ENCODE results near the gene ADD1.
A peak's percentile ranks its signal among the peaks of the same experiment; 100 is the strongest.

The ADD1 gene

DNA sequence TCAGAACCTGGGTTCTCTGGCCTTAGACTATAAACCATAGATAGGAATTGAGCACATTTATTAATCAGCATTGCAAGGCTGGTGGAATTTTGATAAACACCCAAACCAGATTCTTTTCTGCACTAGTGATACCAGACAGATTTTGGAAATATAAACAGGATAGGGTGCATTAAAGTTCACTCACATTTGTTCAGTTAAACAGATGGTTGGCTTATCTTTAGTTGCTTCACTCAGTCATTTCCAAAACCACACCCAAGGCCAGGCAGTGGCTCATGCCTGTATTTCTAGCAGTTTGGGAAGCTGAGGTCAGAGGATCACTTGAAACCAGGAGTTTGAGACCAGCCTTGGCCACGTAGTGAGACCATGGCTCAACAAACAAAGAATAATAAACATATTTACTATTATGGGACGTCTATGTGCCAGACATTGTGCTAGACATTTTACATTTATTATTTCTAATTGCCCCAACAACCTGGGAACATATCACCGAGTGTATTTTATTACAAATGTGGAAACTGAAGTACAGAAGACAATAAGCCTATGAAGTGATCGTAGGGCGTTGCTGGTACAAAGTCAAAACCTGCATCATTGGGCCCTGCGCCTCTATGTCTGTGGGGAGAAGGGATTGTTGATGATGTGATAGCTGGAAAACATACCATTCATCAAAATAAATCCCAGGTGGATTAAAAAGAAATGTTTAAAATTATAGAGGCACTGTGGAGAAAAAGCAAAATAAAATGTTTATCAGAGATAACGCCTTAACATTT is 15.0 kb downstream of the ADD1 start:
- DNase-seq (ENCODE audit: extremely low read depth in 1 of 2, low read depth in 1 of 2), result no peak

DNA sequence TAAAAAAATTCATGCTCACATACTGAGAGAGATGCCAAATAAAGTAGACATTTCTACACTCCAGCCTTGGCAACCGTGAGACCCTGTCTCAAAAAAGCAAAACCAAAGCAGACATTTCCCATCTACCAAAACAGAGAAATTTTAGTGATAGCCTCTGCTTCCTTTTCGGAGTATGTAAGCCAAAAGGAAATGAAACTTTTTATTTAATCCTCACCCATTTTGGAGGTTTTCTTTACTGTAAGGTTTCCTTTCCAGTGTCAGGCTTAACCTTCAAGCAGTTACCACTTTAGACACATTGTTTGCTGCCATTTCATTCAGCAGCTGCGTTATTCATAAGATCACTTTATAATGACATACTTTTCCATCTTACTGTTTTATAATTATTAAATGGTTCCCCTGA is 15.9 kb downstream of the ADD1 start:
- DNase-seq (ENCODE audit: extremely low read depth in 1 of 2, low read depth in 1 of 2), result no peak

DNA sequence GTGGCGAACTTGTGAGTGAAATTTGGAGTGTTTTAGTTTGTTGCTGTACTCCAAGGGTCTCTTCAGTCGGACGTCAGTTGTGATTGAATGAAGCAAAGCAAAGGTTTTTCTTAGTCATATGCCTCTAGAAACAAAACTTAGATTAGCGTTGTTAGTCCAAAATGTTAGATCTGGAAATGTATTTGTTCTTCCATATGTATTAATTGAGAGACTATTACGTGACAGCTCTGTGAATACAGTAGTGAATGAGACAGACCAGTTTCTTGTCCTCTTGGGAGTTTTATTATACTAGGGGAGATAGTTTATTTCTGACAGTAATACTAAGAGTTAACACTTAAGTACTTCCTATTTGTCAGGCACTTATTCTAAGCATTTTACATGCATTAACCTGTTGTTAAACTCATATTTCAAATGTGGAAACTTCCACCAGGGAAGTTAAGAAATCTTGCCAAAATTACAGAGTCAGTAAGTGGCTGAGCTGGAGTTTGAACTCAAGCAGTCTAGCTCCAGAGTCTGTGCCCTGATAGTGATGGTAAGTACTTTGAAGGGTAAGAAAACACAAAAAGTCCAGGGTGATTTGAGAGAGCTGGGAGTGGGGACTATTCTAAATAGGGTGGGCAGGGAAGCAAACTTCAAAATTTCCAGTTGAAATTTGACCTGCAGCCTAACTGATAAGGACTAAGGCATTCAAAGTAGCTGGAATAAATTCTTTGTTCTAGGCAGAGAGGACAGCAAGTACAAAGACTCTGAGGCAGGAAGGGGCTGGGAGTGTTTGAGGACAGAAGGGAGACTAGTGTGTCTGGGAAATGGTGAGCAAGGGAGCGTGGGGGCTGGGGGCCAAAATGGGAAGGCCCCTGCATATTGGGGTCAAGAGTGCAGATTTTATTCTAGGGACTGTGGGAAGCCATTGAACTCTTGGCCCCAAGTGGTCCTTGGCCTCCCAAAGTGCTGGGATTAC is 17.0 kb downstream of the ADD1 start:
- DNase-seq (ENCODE audit: extremely low read depth in 1 of 2, low read depth in 1 of 2), result no peak

DNA sequence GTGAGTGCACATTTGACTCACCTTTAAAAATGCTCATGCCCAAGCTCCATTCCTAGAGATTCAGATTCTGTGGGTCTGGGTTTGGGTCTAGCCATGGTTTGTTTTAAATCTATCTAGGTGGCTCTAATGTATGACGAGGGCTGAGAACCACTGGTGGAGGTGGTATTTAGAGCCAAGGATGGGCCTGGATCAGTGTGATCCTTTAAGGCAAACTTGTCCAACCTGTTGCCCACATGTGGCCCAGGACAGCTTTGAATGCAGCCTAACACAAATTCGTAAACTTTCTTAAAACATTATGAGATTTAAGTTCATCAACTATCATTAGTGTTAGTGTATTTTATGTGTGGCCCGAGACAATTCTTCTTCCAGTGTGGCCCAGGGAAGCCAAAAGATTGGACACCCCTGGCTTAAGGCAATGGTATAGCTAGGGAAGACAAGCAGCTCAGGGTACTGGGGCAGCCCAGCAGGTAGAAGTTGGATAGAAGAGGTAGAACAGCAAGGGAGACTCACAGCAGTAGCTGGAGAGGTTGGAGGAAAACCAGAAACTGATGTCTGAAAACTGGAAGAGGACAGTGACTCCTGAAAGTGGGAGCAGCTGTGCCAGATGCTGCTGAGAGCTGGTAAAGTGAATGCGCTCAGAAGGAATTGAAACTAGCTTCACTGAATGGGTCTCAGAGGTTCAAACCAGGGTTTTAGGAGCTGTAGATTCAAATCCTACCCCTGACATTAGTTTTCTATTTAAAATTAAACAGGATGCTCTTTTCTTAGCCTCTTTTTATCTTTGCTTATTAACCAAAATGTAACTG is 18.2 kb downstream of the ADD1 start:
- DNase-seq (ENCODE audit: extremely low read depth in 1 of 2, low read depth in 1 of 2), result no peak

DNA sequence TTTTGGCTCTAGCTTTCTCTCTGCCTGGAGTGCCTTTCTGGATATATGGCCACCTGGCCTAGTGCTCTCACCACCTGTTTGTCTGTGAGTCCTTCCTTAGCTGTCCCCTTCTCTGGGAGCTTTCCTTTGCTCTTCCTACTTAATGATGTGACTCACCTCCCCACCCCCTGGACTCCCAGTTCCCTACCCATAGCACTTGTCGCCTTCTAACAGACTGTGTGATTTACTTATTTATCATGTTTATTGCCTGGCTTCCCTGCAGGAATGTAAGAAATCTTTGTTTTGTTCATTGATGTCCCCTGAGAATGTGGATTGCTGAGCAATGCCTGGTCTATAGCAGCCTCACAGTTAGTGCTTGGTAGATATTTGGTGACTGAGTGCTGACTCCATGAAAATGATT is 18.9 kb downstream of the ADD1 start:
- no peak for DNase-seq (ENCODE audit: extremely low read depth in 1 of 2, low read depth in 1 of 2)

DNA sequence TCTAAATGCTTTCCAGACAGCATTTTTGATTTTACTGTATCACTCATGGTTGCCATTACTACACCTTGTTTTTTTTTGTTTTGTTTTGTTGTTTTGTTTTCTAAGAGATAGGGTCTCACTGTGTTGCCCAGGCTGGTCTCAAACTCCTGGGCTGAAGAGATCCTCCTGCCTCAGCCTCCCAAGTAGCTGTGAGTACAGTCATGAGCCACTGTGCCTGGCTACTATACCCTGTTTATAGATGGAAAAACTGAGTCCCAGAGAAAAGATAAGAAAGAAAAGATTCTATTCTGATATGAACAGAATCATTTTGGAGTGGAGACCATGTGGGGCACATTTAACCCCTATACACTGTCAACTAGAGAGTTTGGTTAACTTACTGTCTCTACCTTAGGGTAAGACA is 20.0 kb downstream of the ADD1 start:
- no peak for DNase-seq (ENCODE audit: extremely low read depth in 1 of 2, low read depth in 1 of 2)

DNA sequence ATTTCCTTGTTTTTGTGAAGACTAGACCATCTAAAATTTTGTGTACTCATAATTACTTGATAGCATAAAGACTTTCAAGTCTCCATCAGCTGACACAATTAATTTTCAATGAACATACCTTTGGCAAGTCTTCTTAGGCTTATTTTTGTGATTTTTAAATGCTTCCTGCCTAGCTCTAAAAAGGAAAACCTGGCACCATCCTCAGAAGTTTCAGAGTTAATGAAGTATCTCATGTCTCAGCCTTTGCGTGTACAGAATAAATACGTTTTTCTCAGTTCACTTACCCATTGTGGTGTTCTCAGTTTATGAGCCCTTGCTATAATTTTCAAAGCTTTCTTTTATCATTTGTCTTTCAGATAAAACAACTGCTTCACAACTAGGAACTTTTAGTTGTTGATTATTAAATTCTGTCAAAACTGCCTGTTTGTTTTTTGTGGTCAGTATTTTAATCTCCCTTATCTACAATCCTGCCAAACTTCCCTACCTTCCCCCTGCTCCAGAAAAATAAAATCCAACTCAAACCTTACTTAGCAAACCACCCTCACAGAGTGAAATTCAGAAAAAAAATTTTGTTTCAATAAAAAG is 21.6 kb downstream of the ADD1 start:
- DNase-seq (ENCODE audit: extremely low read depth in 1 of 2, low read depth in 1 of 2), result no peak

DNA sequence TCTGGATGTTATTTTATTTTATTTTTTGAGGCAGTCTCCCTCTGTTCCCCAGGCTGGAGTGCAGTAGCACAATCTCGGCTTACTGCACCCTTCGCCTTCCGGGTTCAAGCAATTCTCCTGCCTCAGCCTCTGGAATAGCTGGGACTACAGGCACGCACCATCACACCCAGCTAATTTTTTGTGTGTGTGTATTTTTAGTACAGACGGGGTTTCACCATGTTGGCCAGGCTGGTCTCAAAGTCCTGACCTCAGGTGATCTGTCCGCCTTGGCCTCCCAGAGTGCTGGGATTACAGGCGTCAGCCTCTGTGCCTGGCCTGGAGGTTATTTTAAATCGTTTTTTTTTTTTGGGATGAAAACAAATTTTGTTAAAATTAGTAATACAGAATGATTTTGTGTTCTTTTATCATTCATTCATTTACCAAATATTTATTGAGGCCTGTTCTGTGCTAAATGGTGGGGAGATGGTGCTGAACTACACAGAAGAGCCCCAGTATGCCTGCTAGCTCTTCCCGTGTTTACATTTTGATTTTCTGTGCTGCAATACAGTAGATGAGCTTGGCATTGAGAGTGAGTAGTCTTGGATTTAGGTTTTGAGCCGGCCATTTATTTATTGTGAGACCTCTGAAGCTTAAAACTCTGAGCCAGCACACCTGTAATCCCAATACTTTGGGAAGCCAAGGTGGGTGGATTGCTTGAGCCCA is 22.7 kb downstream of the ADD1 start:
- no peak for DNase-seq (ENCODE audit: extremely low read depth in 1 of 2, low read depth in 1 of 2)

DNA sequence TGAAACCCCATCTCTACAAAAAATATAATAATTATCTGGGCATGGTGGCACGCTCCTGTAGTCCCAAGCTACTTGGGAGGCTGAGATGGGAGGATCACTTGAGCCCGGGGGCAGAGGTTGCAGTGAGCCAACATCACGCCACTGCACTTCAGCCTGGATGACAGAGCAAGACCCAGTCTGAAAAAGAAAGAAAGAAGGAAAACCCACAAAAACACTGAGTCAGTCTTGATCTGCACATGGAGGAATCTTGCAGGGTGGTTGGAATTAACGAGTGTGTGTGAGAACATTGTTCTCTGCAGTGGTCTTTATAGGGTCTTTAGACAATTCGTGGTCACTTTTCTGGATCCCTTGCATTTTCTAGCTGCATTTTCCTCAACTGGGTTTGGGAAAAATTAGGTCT is 23.2 kb downstream of the ADD1 start:
- no peak for DNase-seq (ENCODE audit: extremely low read depth in 1 of 2, low read depth in 1 of 2)

DNA sequence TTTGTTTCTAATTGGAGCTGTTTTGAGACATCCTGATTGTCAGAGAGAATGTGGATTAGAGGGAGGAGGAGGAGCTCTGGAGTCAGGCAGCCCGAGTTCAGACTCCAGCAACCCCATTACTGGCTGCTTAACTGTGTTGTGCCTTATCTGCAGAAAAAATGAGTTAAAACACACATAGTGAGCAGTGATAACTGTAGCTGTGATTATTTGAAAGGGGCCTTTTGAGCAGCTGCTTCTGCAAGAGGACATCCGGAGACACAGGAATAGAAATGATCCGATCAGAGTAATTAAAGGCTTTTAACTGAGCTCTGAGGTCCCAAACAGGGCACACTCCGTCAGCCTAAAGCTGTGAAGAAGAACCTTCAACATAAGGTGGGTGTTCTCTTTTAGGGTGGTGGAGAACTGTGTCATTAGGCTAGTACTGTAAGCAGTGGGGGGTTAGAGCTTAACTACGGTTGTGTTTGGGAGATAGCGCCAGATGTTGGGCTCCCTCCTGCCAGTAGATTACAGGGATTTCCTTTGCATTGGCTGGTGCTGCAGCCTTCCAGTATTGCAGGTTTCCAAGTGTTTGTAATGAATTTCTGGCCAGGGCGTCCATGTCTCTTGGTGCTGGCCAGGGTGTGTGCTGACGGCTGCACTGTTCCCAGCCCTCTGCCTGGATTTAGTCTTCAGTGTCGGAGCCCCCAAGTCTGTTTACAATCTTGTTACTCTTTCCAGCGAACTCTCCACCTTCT is 24.3 kb downstream of the ADD1 start:
- DNase-seq (ENCODE audit: extremely low read depth in 1 of 2, low read depth in 1 of 2), result no peak

DNA sequence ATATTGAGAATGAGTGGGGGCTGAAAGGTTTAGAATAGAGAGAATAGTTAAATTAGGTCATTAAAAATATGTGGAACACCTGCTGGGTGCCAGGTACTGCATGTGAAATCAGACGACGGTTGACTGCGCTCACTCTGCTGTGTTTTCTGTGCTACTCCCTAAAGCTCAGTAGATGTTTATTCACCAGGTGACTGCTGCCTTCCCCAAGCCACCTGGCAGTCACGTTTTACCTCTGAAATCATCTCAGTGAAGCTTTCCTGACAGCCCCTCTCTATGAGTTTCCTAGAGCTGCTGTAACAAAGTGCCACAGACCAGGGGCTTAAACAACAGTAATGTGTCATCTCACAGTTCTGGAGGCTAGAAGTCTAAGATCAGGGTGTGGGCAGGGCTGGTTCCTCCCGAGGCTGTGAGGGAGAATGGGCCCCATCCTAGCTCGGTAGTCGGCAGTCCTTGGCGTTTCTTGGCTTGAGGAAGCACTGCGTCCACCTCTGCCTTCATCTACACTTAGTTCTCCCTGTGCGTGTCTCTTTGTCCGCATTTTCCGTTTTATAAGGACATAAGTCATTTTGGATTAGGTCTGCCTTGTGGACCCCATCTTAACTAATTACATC is 25.3 kb downstream of the ADD1 start:
- DNase-seq (ENCODE audit: extremely low read depth in 1 of 2, low read depth in 1 of 2), result no peak

DNA sequence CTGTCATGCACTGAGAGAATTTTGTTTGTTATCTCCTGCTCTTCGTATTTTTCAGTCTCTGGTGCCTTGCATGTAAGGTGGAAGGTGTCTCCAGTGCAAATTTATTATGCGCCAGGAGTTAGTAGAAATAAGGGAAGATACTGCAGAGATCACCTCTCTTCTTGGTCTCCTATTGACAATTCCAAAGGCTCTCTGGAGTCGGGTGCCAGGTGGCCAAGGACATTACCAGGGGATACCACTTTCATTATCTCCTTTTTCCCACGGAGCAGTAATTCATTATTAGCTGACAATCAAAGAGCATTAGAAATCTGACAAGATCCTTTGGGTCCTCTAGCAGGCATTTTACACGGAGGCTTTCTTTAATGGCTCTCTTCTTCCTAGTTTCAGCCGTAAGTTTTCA is 26.0 kb downstream of the ADD1 start:
- no peak for DNase-seq (ENCODE audit: extremely low read depth in 1 of 2, low read depth in 1 of 2)

DNA sequence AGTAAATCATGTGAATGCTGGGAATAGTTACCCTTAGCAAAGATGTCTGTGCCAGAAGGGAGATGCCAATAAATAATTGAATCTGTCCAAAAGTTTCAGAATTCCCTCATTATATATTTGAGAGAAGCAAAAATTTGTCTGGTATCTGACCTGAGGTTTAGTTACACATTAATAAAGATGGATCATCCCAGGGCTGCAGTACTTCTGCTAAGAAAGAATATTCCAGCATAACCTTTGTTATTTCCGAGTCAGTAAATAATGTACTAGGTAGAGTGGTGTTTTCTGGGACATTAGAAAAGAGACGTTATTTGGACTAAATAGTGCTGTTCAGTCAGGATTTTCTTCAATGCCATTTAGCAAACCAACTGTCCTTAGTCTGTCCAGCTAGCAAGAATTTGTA is 26.4 kb downstream of the ADD1 start:
- DNase-seq (ENCODE audit: extremely low read depth in 1 of 2, low read depth in 1 of 2), result no peak

DNA sequence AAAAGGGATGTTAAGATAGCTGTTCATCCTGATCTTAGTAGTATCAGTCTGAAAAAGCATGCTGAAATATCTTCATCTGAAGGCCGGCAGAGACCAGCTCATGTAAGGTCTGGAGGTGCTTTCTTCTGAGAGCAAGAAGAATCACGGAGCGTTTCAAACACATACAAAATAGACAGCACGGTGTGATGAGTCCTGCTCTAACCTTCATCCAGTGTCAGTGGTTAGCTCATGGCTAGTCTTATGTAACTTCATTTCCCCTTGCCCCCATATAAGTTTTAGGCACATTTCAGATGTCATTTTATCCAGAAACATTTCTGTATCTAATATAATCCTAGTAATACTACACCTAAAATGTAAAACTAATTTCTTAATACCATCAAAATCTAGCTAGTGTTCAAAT is 27.8 kb downstream of the ADD1 start:
- no peak for DNase-seq (ENCODE audit: extremely low read depth in 1 of 2, low read depth in 1 of 2)

DNA sequence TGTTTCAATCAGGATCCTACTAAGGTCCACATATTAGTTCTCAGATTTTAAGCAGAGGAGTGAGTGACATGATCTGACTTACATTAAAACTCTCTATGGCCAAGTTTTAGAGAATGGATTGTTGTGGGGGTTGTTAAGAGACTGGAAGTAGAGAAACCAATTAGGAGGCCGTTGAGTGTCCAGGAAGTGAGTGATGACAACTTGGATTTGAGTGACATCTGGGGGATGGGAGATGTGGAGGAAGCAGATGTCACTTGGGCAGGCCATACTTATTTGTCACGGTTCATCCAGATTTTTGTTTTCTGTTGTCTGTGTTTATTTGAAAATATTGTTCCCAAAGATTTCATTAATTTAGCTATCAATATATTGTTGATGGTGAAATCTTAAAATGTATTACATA is 28.3 kb downstream of the ADD1 start:
- DNase-seq (ENCODE audit: extremely low read depth in 1 of 2, low read depth in 1 of 2), result no peak

DNA sequence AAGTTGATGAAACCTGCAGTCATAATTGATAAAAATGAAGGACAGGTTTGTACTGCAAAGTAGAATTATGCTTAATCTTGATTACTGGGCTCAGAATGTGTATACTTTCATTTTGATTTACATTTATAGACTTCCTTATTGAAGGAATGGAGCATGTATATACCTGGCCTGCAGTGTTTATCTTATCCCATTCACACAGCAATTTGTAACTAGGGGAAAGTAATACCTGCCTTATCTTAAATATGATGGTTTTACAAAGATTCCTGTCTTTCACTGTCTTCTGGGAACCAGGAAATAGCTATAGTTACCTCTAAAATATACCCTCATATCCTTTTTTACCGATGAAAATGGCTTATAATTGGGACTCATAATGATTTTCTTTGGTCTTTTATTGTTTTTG is 29.7 kb downstream of the ADD1 start:
- no peak for DNase-seq (ENCODE audit: extremely low read depth in 1 of 2, low read depth in 1 of 2)

DNA sequence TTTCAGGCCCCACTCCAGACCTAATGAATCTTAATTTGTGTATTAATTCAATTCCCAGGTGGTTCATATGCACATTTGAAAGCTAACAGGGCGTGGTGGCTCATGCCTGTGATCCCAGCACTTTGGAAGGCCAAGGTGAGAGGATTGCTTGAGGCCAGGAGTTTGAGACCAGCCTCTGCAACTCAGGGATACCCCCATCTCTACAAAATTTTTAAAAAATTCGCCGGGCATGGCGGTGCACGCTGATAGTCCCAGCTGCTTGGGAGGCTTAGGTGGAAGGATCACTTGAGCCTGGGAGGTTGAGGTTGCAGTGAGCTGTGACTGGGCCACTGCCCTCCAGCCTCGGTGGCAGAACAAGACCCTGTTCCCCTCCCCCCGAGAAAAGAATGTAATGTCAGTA is 31.2 kb downstream of the ADD1 start:
- no peak for DNase-seq (ENCODE audit: extremely low read depth in 1 of 2, low read depth in 1 of 2)

DNA sequence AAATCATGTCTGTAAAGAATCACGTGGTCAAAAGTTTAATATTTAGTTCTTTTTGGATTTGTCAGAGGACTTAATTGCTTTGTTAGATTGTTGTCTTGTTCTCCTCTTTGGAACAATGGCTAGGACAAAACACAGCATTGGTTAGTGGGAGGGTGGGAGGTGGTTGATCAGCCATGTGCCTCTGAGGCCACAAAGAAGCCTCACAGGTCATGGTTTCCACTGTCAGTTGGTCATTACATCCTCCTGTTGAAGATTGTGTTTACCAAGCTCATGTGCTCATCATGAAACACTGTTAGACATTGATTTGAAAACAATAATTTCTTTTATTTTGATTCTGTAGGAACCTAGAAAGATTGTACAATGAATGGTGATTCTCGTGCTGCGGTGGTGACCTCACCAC is 31.9 kb downstream of the ADD1 start:
- peak in 1 of 2 donors; percentile 6 for DNase-seq (ENCODE audit: extremely low read depth in 1 of 2, low read depth in 1 of 2)

DNA sequence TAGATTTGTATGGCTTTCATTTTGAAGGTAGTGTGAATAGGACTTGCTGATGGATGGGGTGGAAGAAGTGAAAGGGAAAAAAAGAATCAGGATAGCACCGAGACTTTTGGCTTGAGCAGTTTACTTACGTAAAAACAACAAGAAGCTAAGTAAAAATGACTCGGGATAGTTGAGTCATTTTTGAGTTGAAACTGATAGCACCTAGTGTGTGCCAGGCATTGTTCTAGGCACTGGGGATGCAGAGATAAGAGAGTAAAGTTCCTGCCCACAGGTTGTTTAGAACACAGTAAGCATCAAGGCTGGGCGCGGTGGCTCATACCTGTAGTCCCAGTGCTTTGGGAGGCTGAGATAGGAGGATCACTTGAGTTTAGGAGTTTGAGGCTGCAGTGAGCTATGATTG is 34.7 kb downstream of the ADD1 start:
- peak in 1 of 2 donors; percentile 15 for DNase-seq (ENCODE audit: extremely low read depth in 1 of 2, low read depth in 1 of 2)

All from stimulated activated CD8-positive, alpha-beta memory T cell treated with anti-CD3 and anti-CD28 coated beads, Interleukin-7, amount 100 ng/mL, for 48 hours (primary cell).